ENCODE results near the gene GIMAP1.

GRCh38 chr7:150759479-150759878 lies 43.1 kb downstream of the GIMAP1 start:
- TF ChIP-seq CTCF (IDR thresholded peaks at IDR 0.05) (no peak), POLR2A (IDR thresholded peaks at IDR 0.05) (no peak), EP300 (IDR thresholded peaks at IDR 0.05) (no peak)

All from sigmoid colon (tissue), 4 donors.